Measurements from ENCODE around the gene FHIT.

The FHIT gene

GRCh38 chr3:59769127-59769750 lies 1482.0 kb downstream of the FHIT start:
- DNase-seq = no peak

- DNase-seq = no peak
These were observed 1484.9 kb downstream of the FHIT start for GRCh38 chr3:59766200-59766872.

GRCh38 chr3:59764171-59764570 lies 1487.1 kb downstream of the FHIT start:
- DNase-seq = no peak

GRCh38 chr3:59762941-59763340 lies 1488.3 kb downstream of the FHIT start:
- DNase-seq = no peak

- DNase-seq = no peak
These were observed 1491.8 kb downstream of the FHIT start for GRCh38 chr3:59759298-59760031.

- no peak for DNase-seq
These were observed 1492.6 kb downstream of the FHIT start for GRCh38 chr3:59758672-59759071.

- no peak for DNase-seq
These were observed 1494.3 kb downstream of the FHIT start for GRCh38 chr3:59756934-59757333.

- no peak for DNase-seq
These were observed 1496.7 kb downstream of the FHIT start for GRCh38 chr3:59754456-59755129.

GRCh38 chr3:59753808-59754450 lies 1497.3 kb downstream of the FHIT start:
- DNase-seq = no peak

- DNase-seq = no peak
These were observed 1498.3 kb downstream of the FHIT start for GRCh38 chr3:59752925-59753324.

- no peak for DNase-seq
These were observed 1499.6 kb downstream of the FHIT start for GRCh38 chr3:59751606-59752005.

GRCh38 chr3:59750391-59750790 lies 1500.9 kb downstream of the FHIT start:
- no peak for DNase-seq

GRCh38 chr3:59749291-59749690 lies 1502.0 kb downstream of the FHIT start:
- no peak for DNase-seq

- no peak for DNase-seq
These were observed 1504.7 kb downstream of the FHIT start for GRCh38 chr3:59746585-59746984.

- DNase-seq = no peak
These were observed 1514.0 kb downstream of the FHIT start for GRCh38 chr3:59737241-59737640.

GRCh38 chr3:59734061-59734460 lies 1517.2 kb downstream of the FHIT start:
- DNase-seq = no peak

GRCh38 chr3:59733041-59733809 lies 1518.0 kb downstream of the FHIT start:
- no peak for DNase-seq

GRCh38 chr3:59731943-59732342 lies 1519.3 kb downstream of the FHIT start:
- DNase-seq = peak; percentile 15

GRCh38 chr3:59730591-59730990 lies 1520.7 kb downstream of the FHIT start:
- DNase-seq = no peak

- no peak for DNase-seq
These were observed 1522.7 kb downstream of the FHIT start for GRCh38 chr3:59728587-59728908.

- DNase-seq = no peak
These were observed 1523.2 kb downstream of the FHIT start for GRCh38 chr3:59727902-59728586.

GRCh38 chr3:59726279-59726678 lies 1525.0 kb downstream of the FHIT start:
- DNase-seq = no peak

Data from KG1 (cell line).